SK-N-DZ (cell line): ENCODE results near the gene GABRB3.

ENCODE experiments used
- DNase-seq: peaks from one replicate; pipeline ENCODE4 v3.0.0-alpha.2; 2015; ENCODE audit warnings: low spot score

Gene GABRB3

DNA sequence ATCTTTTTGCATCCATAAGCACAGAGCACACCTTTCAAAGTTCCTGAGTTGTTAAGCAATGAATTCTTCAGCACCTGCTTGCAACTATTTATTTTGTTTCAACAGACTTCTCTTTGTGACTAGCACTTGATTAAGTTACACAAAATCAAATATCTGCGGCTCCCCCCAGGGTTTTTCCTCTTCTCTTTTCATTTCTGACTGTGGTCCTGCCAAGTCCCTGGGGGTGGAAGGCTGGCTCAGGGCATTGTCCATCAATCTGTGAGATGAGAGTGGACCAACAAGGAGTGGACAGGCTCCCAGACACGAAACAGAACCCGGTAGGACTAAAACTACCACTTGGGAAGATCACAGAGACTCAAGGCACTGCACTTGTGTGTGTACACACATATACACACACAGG lies 96.8 kb downstream of the GABRB3 start:
- no peak for DNase-seq

DNA sequence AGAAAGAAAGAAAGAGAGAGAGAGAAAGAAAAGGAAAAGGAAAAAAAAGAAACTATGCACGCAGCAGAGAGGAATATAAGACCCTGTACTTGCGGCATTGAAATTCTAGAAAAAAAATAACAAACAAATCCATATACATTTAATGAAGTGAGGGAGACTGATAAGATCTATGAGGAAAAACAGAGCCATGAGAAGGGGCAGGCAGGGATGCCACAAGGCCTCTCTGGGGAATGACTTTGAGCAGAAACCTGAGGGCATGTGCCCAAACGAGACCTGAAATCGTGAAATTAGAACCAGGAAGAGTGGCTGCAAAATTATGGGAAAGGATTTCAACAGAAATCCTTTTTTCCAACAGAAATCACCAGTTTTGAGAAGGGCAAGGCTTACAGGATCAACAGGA lies 98.4 kb downstream of the GABRB3 start:
- peak; percentile 94 for DNase-seq

DNA sequence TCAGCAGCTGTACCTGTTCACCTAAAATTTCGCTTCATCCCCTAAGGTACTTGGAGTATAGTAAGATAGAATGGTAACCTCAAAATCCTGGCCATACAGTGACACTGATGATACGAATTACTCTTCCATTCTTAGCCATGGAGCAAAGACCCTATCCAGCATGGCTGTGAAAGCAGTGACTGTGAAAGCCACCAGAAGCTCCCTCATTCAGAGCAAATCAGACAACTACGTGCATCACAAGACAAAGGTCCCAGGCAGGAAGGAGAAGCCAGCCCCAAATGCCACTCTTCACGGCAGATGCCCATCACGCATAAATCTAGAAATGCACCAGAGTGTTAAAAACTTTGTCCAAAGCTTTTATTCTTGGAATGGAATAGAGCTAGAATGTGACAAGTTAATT lies 99.4 kb downstream of the GABRB3 start:
- DNase-seq = no peak

DNA sequence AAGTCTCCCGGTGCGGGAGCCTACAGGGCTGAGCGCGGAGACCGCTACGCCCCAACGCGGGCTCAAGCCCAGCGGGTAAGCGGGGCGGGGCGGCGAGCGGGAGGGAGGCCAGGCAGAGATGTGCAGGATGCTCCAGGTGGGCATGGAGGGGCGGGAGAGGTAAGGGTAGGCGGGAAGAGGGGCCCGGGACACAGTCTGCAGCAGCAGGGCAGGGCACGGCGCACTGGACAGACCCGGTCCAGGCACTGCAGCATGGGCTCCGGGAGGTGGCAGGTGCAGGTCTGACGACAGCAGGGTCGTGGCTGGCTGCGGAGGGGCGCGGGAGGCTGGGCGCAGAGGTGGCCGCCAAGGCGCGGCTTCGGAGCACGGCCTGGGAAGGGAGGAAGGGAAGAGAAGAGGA lies 102.8 kb downstream of the GABRB3 start:
- DNase-seq = no peak

DNA sequence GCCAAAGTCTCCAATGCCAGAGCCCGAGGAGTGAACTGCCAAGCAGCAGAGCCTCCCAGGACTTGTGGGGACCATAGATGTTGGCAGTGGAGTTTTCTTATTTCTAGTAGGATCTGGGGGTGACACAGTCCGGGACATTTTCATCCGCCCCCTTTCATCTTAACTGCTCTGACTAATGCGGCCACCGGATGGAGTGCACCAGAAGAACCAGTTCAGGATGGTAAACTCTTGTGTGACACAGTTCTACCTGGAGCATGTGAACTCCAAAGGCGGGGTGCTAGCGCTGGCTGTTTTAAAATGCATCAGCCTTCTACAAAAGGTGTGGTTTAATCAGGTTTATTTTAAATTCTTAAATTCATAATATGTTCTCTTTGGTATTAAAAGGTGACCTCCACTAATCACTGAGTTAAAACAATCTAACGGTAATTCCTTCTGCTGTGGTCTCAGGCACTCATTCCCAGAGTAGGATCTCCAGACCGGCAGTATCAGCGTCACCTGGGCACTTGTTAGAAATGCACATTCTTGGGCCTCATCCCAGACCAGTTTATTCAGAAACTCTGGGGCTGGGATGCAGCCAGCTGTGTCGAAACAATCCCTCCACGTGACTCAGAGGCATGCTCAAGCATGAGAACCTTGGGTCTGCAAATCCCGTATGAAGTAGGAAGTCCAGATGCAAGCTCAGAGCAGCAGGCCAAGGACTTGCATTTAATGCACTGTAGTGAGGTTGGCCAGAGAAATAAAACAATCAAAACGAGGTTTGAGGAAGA lies 105.5 kb downstream of the GABRB3 start:
- no peak for DNase-seq

DNA sequence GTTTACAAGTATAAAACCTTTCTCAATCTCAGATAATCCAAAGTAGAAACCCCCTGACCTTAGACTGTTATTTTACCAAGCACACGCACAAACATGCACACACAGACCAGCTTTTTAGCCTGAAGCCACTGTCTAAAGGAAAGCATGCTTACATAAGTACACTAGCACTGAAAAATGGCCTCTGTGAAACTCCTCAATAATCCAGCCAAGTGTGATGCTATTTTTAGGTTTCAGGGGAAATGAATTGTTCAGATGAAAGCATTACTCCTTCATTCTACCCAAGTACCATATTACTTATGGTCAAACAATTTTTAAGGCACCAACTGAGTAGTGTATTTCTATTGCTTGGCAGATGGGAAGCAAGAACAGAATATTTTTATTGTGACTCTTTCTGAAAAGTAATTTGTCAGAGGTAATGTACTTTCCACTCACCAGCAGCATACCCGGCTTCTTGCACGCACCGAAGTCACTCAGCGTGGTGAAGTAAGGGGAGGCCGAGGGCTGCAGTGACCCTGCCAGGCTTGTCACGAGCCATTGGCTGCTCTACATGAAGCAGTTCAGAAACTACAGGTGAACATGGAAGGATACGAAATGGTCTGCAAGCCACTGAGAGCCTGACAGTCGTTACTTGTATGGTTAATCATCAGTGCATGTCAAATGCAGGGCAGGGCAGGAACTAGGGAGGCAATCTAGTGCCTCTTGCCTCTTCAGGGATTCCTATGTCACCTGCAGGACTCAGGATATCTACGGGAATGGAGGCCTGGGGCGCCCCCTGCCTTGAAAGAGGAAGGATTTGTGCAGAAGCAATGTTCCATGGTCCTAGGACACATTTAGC lies 106.7 kb downstream of the GABRB3 start:
- no peak for DNase-seq

DNA sequence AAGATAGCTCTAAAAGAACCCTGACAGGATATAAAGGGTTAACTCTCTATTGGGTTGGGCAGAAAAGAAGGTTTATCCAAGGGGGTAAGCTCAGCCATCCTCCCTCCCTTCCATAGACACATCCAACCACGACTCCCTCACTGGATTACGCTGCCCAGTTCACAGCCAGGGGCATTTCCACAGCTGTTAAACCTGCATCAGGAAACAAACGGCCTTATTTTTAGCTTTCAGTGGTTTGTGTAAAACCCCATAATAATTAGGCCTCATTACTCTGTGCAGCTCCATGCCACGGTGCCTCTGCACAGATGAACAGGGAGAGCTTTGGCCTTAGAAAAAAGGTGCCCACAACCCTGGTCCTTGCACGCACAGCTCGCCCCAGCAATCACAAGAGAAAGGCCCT lies 110.6 kb downstream of the GABRB3 start:
- no peak for DNase-seq

DNA sequence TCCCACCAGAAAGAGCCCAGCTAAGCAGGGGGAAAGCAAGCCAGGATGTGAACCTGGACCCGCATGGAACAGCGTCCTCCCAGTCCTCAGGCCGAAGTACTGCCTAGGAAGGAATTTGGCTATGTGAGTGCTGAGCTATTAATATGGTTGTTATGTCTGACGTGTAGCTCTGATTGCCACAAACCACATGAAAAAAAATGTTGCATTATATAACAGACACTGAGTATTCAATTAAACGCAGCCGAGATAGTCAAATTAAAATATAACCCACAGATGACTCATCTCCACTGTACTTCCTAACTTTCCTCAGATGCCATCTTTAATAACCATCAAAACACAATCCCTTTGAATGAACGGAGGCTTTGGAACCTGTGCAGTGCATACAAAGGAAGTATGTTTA lies 111.1 kb downstream of the GABRB3 start:
- no peak for DNase-seq

DNA sequence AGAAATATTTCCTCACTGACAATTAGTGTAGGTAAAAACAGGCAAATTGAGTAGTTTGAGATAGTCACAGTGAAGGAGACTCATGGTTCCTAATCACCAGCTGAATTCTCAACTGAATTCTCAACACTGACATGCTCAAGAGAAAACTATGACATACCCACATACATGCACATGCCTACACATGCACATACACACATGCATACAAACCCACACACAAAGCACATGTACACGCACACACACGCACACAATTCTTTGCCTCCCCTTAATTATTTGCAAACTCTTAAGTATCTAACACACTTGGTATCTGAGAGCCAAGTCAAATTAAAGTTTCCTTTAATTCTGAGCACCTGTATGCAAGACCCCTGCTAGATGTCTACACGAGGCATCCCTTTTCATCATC lies 111.8 kb downstream of the GABRB3 start:
- no peak for DNase-seq

DNA sequence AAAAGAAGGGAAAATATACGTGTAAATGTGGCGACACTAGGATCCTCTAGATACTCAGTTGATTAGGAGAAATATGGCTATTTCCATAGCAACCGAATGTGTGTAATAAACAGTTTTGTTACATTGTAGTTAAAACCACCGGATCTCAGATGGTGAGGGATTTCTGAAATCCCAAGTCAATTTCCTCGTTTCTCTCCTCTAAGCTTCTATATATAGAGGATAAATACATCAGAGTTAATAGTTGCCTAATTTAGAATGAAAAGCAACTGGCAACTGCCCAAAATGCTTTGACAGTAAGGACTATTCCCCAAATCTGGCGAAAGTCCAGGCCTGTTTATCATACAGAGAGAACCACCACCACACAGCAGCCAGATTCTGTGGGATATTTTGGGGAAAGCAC lies 112.6 kb downstream of the GABRB3 start:
- DNase-seq = no peak

DNA sequence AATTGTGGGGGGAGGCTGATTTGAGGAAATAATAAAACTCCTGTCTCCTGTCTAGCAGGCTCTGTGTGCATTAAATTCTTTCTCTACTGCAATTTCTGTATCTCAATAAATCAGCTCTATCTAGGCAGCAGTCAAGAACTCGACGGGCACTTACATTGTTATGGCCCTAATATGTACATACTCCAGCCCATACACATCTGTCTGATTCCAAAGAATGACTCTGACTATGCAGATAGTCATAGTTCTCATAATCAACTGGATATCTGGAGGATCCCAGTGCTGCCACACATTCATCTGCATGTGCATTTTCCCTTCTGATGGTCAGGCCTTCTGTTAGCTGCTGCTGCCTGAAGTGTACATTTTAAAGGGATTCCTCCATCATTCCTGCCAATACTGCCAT lies 114.6 kb downstream of the GABRB3 start:
- DNase-seq = no peak

DNA sequence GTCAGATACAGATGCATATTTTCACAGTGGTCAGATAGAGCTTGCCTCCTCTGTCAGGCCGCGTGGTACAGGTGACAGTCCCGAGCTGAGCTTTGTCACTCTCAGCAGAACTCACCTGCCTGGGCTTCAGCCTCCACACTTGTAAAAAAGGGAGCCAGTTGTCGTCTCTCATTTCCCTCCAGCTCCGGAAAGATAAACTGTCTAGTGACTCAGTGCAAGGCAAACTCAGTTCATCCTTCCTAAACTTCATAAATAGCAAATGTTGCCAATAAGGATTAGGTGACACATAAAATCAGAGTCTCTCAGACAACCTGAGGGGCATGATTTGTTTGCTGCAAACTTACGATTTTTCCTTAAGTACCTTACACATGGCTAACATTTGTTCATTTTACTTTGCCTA lies 116.8 kb downstream of the GABRB3 start:
- DNase-seq = no peak

DNA sequence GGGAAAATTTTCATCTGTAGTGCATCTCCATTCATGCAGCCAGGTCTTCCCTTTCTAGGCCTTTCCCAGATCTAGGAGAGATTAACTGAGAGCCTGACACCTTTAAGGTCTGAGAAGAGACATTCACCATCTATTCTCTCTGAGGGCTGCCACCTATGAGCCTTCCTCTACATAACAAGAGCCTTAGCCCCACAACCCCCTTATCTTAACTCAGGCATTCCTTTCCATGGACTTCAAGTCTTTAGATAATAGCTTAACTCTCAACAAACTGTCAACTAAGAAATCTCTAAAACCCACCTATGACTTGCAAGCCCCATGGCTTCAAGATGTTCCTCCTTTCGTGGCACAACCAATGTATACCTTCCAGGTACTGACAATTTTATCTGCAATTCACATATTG lies 121.0 kb downstream of the GABRB3 start:
- no peak for DNase-seq

DNA sequence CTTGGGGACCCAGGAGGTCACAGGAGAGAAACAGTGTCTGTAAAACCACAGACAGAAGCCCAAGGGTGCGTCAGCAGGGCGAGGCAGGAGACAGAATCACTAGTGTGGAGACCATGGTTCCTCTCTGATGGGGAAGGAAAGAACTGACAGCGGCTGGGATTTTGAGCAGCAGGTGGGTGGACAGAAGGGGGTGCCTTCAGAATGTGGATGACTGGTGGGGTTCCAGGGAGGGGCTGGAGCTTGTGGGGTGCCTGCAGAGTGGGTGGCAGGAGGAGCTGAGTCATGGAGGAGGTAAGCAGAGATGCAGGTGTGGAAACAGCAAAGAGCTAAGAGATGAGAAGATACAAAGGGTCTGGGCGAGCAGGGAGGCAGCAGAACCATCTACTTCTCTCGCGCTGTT lies 124.2 kb downstream of the GABRB3 start:
- DNase-seq = no peak

DNA sequence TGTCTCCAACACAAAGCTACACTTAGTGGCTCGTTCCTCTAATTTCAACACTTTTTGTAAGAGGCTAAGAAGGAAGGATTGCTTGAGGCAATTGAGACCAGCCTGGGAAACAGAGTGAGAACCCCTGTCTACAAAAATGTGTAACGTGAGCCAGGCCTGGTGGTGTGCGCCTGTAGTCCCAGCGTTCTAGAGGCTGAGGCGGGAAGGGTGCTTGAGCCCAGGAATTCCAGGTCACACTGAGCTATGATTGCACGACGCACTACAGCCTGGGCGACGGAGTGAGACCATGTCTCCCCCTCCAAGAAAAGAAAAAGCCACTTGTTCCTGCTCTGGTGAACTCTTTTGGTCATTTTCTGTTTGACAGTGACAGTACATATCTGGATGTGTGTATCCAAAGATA lies 127.9 kb downstream of the GABRB3 start:
- DNase-seq = no peak

DNA sequence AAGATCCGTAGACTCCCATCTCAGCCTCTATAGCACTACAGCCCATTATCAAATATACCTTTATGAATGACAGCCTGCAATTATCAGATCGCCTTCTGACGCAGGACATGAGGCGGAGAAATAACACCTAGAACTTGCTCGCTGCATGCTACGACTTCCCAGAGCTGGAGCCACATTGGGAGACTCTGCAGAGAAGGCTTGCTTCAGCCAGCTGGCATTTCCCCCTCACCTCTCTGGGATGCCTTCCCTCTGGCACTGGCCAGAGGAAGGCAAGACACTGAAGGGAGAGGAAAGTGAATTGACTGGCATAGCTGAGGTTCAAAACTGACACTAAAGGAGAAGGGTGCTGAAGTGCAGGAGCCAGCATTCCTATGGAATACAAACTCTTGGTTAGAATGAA lies 131.7 kb downstream of the GABRB3 start:
- no peak for DNase-seq

DNA sequence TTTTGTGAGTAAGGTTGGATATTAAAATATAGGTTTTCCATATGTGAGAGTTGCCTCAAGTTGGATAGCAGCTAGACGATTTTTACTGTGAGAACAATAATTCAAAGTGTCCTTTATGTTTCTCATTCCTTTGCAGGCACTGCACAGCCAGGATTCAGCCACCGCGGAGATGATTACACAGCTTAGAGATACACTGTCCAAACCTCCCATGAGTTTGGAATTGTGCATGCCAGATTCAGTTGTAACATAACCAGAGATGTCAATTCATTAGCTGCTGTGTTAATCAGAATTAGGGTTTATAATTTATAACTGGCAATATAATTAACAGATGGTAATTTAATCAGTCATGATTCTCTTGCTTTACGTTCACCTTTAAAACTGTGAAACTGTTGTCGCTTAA lies 132.3 kb downstream of the GABRB3 start:
- DNase-seq = no peak

DNA sequence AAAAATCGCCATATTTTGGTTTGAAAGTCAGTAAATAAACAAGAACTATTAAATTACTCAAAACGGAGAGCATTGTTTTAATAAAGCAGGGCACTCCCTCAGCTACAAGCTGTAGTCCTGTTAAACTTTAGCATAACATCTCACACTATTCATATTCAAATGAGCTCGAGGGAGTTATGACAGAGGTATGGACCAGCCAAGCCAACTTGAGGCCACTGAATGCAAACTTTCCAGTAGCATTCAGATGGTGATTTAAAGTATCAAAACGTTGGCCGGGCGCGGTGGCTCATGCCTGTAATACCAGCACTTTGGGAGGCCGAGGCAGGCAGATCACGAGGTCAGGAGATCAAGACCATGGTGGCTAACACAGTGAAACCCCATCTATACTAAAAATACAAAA lies 132.9 kb downstream of the GABRB3 start:
- no peak for DNase-seq

DNA sequence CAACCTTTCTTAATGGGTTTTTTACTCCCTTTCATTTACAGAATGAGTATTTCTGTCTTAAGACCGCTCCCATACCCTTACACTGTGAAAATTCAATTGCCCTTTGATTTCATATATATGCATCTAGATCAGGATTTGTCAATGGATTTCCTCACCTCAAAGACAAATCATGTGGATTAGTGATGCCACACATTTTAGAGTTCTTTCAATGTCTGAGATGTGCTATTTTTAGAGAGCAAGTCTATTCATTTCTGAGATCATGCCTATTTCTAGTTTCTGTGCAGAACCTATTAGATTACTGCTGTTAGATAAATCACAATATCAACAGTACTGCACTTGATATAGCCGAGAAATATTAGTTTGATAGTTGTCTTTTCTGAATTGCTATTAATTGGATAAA lies 137.3 kb downstream of the GABRB3 start:
- no peak for DNase-seq

DNA sequence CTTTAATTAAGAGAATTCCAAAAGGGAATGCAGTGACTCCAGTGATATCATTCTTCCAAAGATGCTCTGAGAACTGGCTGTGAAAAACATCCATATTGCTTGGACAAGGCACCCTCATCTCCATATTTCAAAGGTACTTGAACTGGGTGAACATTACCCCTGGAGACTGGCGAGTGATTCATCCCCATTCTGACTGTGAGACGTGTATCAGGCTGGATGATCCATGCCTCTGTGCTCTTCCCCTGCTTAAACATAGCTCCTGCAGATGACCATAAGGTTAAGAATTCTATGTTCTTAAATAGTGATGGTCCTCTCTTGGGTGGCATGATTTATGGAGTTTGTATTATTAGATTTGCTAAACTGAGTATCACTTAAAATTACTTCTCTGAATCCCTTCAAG lies 137.8 kb downstream of the GABRB3 start:
- no peak for DNase-seq

DNA sequence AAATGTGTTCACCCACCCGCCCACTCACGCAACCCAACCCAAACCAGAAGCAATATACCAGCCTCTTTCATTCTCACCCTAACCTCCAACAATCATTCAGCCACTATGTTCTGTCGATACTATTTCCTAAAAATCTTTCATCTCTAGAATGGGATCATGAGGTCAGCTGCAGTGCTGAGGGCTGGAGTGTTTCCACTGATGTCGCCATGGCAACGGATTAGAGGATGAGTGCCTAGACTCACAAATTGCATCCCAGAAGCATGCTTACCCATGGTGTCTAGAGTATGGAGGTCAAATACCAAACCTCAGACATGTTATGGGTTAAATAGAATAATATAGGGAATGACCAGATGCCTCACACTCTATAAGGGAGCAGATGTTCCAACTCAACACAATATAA lies 138.5 kb downstream of the GABRB3 start:
- peak; percentile 61 for DNase-seq

DNA sequence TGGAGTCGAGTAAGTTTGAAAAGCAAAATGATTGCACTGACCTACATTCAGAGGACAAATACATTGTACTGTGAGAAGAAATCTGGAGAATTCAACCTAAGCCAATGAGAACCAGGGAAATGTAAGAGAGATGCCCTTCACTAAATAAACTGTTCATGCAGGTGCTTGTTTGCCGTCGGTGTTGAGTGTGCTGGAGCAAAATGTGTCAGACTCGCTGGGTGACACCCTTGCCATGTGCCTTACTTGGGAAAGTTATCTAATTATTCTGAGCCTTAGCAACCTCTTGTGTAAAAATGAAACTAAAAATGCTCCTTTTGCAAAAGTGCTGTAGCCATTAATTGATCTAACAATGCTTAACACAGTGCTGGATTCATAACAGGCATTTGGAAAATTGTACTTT lies 140.4 kb downstream of the GABRB3 start:
- DNase-seq = no peak

DNA sequence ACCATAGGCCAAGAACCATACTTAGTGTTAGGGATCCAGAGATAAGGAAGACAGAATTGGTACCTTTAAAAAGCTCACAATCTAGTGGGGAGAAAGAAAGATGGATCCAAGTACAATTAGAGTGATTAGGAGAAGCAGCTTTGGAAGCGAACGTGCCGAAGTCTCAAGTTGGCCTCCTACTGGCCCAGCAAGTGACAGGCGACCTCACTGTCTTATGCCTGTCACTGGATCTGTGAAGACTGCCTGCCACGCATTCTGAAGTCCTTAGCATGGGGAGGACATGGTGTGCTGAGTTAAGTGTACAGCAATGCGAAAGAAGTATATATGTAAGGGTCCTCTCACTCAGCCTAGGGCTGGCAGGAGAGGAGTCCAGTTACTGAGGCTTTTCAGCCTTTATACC lies 141.0 kb downstream of the GABRB3 start:
- no peak for DNase-seq
